GM19452 (cell line): ENCODE measurements around the gene CLEC2D.
"Not testable (repeated sequence)": the region's sequence is repeated elsewhere in the genome, so short reads cannot be mapped to it uniquely, and the experiment has no call there.

Experiments used
- ATAC-seq: cut with Tn5 transposase; IDR thresholded peaks from one replicate; pipeline ENCODE4 v1.9.1; 2021; ENCODE audit not compliant: unreplicated experiment

Gene CLEC2D

DNA sequence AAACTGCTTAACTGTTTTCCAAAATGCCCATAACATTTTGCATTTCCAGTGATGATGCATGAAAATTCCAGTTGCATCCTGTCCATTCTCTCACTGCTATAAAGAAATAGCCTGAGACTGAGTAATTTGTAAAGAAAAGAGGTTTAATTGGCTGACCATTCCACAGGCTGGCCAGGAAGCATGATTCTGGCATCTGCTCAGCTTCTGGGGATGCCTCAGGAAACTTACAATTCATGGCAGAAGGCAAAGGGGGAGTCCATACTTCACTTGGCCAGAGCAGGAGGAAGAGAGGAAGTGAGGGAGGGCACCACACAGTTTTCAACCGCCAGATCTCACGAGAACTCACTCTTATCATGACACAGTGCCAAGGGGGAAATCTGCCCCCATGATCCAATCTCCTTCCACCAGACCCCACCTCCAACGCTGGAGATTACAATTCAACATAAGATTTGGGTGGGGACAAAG is 18.2 kb upstream of the CLEC2D start:
- no peak for ATAC-seq

- ATAC-seq = no peak
Measured at GRCh38 chr12:9660046-9660445, 9.5 kb upstream of the CLEC2D start.

GRCh38 chr12:9661720-9662119 is 7.8 kb upstream of the CLEC2D start:
- ATAC-seq = no peak

GRCh38 chr12:9662488-9662887 is 7.0 kb upstream of the CLEC2D start:
- no peak for ATAC-seq

GRCh38 chr12:9667403-9668160 is 1.9 kb upstream of the CLEC2D start:
- ATAC-seq = peak; percentile 53

DNA sequence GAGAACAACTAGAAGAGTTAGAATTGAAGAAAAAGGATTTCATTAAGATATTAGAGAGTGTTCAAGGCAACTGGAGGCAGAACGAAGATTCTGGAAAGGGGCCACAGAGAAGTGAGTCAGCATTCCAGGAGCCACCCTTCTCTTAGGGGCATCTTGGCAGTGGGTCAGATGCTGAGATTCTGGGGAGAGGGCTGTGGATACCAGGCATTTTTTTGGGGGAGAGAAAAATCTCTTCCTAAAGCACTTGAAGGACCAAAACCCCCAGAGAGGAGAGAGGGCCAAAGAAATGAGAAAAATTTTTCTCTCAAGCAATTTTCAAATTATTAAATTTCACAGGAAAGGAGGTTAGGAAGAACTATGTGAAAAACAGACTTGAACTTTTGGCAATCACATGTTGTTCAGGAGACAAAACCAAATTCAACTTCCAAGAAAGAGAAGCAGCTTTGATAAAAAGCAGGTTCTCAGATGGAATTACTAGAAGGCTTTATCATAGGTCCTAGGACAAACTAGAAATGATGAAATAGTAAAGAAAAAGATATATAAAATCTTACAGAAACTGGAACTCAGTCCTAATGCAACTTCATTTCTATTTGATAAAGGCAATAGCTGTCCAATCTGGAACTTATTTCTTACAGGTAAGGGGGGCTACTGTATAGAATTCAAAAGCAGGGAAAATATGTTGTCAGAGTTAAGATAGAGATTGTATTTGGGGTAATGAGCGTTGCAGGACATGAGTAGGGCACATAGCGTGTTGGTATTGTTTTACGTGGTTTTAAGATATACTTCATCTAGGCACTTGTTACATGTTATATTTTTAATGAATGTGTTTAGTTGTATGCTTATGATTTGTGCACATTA is 1.1 kb upstream of the CLEC2D start:
- ATAC-seq = no peak

DNA sequence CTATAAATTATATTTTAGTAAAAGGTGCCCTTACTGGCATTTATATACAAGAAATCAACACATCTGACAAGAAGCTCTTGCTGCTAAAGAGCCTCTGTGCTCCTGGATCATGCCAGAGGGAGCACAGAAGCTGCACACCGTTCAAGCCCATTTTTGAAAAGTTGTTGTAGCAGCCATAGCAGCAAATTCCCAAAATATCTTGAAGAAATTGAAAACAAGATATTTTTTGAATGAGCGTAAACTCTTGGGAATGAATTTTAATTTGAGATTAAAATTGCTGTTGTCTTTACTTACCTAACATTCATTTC is 540 bp upstream of the CLEC2D start:
- ATAC-seq = no peak

GRCh38 chr12:9672340-9672739 is 2.8 kb downstream of the CLEC2D start:
- not testable (repeated sequence) for ATAC-seq

- ATAC-seq = peak; percentile 31
Measured at GRCh38 chr12:9673404-9674225, 4.1 kb downstream of the CLEC2D start.

DNA sequence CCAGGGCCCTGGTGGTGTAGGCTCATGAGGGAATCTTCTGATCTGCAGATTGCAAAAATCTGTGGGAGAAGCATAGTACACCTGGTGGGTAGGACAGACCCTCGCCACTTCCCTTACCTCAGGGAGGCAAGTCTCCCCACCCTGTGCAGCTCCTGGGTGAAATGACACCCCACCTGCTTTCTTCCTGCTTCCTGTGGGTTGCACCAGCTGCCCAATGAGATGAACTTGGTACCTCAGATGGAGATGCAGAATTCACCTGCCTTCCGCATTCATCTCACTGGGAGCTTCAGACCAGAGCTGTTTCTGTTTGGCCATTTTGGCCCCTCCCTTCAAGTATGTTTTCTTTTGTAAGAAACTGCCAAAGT is 4.7 kb downstream of the CLEC2D start:
- ATAC-seq = peak; percentile 28

DNA sequence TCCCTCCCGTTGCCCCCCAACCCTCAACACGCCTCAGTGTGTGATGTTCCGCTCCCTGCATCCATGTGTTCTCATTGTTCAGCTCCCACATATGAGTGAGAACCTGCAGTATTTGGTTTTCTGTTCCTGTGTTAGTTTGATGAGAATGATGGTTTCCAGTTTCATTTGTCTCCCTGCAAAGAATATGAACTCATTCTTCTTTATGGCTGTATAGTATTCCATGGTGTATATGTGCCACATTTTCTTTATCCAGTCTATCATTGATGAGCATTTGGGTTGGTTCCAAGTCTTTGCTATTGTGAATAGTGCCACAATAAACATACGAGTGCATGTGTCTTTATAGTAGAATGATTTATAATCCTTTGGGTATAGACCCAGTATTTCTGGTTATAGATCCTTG is 13.0 kb downstream of the CLEC2D start:
- not testable (repeated sequence) for ATAC-seq

DNA sequence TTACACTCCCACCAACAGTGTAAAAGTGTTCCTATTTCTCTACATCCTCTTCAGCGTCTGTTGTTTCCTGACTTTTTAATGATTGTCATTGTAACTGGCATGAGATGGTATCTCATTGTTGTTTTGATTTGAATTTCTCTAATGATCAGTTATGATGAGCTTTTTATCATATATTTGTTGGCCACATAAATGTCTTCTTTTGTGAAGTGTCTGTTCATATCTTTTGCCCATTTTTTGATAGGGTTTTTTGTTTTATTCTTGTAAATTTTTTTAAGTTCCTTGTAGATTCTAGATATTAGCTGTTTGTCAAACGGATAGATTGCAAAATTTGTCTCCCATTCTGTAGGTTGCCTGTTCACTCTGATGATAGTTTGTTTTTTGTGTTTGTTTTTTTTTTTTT is 13.4 kb downstream of the CLEC2D start:
- not testable (repeated sequence) for ATAC-seq

- ATAC-seq = not testable (repeated sequence)
Measured at GRCh38 chr12:9685366-9685765, 15.9 kb downstream of the CLEC2D start.

DNA sequence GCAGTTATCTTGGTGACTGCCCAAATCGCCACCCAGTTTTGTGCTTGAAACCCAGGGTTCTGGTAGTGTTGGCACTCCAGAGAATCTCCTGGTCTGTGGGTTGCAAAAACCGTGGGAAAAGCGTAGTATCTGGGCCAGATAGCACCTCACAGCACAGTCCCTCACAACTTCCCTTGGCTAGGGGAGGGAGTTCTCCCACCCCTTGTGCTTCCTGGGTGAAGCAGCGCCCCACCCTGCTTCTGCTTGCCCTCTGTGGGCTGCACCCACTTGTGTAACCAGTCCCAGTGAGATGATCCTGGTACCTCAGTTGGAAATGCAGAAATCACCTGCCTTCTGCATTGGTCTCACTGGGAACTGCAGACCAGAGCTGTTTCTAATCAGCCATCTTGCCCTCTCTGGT is 16.4 kb downstream of the CLEC2D start:
- ATAC-seq = no peak

DNA sequence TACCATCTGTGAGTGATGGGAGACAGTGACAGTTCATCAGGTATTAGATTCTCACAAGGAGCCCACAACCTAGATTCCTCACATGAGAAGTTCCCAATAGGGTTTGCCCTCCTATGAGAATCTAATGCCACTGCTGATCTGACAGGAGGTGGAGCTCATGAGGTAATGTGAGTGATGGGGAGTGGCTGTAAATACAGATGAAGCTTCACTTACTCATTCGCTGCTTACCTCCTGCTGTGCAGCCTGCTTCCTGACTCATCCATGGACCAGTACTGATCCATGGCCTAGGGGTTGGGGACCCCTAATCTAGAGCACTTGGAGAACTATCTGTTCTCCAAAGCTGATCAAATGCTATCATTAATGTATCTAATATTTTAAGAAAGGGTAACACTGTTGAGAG is 17.7 kb downstream of the CLEC2D start:
- ATAC-seq = no peak

- ATAC-seq = no peak
Measured at GRCh38 chr12:9692909-9693308, 23.4 kb downstream of the CLEC2D start.

GRCh38 chr12:9694241-9694640 is 24.7 kb downstream of the CLEC2D start:
- ATAC-seq = no peak

DNA sequence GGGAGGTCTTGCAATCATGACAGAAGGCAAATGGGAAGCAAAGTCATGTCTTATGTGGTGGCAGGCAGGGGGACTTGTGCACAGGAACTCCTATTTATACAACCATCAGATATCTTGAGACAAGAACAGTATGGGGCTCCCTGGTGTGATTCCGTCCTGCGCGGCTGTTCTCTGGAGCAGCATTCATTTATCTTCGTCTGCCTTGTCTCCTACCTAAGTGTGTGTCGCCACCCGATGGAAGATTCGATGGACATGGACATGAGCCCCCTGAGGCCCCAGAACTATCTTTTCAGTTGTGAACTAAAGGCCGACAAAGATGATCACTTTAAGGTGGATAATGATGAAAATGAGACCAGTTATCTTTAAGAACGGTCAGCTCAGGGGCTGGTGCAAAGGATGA is 25.6 kb downstream of the CLEC2D start:
- ATAC-seq = not testable (repeated sequence)

DNA sequence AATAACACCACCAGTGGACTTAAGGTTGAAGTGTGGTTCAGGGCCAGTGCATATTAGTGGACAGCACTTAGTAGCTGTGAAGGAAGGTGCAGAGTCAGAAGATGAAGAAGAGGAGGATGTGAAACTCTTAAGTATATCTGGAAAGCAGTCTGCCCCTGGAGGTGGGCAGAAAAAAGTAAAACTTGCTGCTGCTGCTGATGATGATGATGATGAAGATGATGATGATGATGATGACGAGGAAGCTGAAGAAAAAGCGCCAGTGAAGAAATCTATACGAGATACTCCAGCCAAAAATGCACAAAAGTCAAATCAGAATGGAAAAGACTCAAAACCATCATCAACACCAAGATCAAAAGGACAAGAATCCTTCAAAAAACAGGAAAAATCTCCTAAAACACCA is 26.1 kb downstream of the CLEC2D start:
- ATAC-seq = not testable (repeated sequence)

DNA sequence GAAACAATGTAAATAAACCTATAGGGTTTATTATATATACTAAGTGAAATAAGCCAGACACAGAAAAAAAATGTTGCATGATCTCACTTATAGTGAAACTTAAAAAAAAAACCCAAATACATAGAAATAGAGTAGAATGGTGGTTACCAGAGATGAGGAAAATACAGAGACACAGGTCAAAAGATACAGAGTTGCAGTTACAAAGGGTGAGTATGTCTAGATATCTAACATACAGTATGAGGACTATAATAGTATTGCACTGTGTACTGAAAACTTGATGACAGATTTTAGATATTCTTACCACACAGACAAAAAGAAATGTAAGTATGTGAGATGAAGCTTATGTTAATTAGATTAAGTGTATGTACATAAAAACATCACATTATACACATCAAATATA is 28.1 kb downstream of the CLEC2D start:
- no peak for ATAC-seq

DNA sequence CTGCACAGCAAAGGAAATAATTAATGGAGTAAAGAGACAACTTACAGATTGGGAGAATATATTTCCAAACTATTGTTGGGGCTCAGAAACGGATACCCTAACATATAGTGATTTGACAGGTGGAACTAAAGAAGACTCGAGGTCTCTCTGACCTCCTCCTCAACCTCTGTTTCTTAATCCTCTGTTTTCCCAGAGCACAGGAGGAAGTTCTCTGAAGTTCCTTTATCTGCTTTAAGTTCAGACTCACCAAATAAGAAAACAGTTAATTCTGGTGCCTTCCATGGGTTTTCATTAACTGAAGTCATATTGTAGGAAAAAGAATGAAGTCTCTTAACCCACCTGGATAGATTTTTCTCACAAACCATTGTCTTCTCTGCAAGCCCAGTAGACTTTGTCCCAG is 29.2 kb downstream of the CLEC2D start:
- no peak for ATAC-seq
